Kidney (tissue), 14 donors: ENCODE results near the gene PAQR3. TPM values are rescaled to one million over a fixed set of nuclear protein-coding genes. Genes with fewer than 3 reads are reported as not detected.
A peak's percentile ranks its signal among the peaks of the same experiment; 100 is the strongest.

Experiments
- DNase-seq, 5 donors: peaks; one replicate each; pipeline ENCODE4 v3.0.0-alpha.2; 2013 to 2020
- FAIRE-seq: peaks from 2 replicates; lab custom pipeline; 2012; peaks lifted over from hg19 to GRCh38; lab: Jason Lieb, UNC
- H3K27ac ChIP-seq, 2 donors: one replicate each; pipeline ENCODE4 v1.7.0; 2013; ENCODE audit warnings: low read depth in 2 of 2, low read length in 2 of 2, inconsistent platforms in 1 of 2
- H3K27me3 ChIP-seq: one replicate; pipeline ENCODE4 v1.7.1; 2013; ENCODE audit warnings: low read length, inconsistent platforms; ENCODE audit not compliant: control insufficient read depth, insufficient read depth
- H3K36me3 ChIP-seq, 3 donors: one replicate each; pipeline versions ENCODE4 v1.7.0 to v1.7.1; 2013; ENCODE audit warnings: low read length in 3 of 3, control low read depth in 1 of 3, inconsistent platforms in 1 of 3; ENCODE audit not compliant: insufficient read depth in 3 of 3, control insufficient read depth in 2 of 3
- H3K4me1 ChIP-seq, 3 donors: one replicate each; pipeline versions ENCODE4 v1.7.0 to v1.7.1; 2013; ENCODE audit warnings: low read length in 3 of 3, inconsistent platforms in 1 of 3, low read depth in 1 of 3; ENCODE audit not compliant: control insufficient read depth in 2 of 3, insufficient read depth in 2 of 3
- H3K4me3 ChIP-seq, 3 donors: one replicate each; pipeline versions ENCODE4 v1.7.0 to v1.8.1; 2013; ENCODE audit warnings: low read length in 3 of 3, control low read depth in 1 of 3, inconsistent platforms in 1 of 3
- H3K9ac ChIP-seq, 3 donors: one replicate each; pipeline versions ENCODE4 v1.7.0 to v1.7.1; 2013; ENCODE audit warnings: low read length in 3 of 3, control low read depth in 1 of 3, inconsistent platforms in 1 of 3
- H3K9me3 ChIP-seq, 3 donors: one replicate each; pipeline versions ENCODE4 v1.7.0 to v1.7.1; 2013; ENCODE audit warnings: low read length in 3 of 3, control low read depth in 1 of 3, inconsistent platforms in 1 of 3; ENCODE audit not compliant: control insufficient read depth in 2 of 3, insufficient read depth in 1 of 3
- intact Hi-C: fragments of 100-400 bp; cut with DNase I; formaldehyde crosslinking; loops from one replicate; pipeline ENCODE4 v1.11.1; 2022
- polyA plus RNA-seq: library from polyadenylated mRNA; stranded (reverse); fragments of 350-450 nt; fragmentation: Illumina TruSeq; extraction: RNeasy Lipid Tissue Mini Kit (QIAGEN cat#74804); gene quantifications from one replicate; pipeline ENCODE4 v1.2.3, GENCODE V29; 2014; ENCODE audit warnings: low read depth, low replicate concordance; ENCODE audit not compliant: insufficient read depth
- total RNA-seq: library from RNA; stranded (reverse); fragmentation: NEBNext Ultra II Directional; extraction: Animal tissue kit (Norgen Biotek cat#: 25700); gene quantifications from one replicate; pipeline ENCODE4 v1.2.1, GENCODE V29; 2021
- TF ChIP-seq, protein P1 (sequence below): IDR thresholded peaks from 3 replicates; pipeline ENCODE4 v1.5.1; 2012; ENCODE audit warnings: mild to moderate bottlenecking, moderate library complexity, borderline replicate concordance; ENCODE audit not compliant: insufficient read depth; ENCODE audit errors: extremely low read depth
- donor health status: control.
- donor health status: control.
- donor health status: control.
- donor health status: control.
- donor health status: control.
- donor health status: DM: yes; HTN: yes; CAD: no.
- donor health status: Normal renal cell carcinoma (clear cell type).

The PAQR3 gene
- total and polyA plus RNA-seq, 2 donors from 2014 or later = 4.9 to 11.4 TPM

GRCh38 chr4:78937837-78938236 lies 1.4 kb downstream of the PAQR3 start:
- Histone ChIP-seq H3K27ac (no peak overlapping the region), H3K36me3 (no peaks in the 10 kb centered on the region), H3K9me3 (no peaks in the 10 kb centered on the region), H3K4me3 (no peak overlapping the region), H3K9ac (no peak overlapping the region), H3K27me3 (no peaks in the 10 kb centered on the region), H3K4me1 (peaks cover 0 to 2% (median 0%) of the 10 kb centered on the region in 3 donors)
- TF ChIP-seq, protein P1, sequence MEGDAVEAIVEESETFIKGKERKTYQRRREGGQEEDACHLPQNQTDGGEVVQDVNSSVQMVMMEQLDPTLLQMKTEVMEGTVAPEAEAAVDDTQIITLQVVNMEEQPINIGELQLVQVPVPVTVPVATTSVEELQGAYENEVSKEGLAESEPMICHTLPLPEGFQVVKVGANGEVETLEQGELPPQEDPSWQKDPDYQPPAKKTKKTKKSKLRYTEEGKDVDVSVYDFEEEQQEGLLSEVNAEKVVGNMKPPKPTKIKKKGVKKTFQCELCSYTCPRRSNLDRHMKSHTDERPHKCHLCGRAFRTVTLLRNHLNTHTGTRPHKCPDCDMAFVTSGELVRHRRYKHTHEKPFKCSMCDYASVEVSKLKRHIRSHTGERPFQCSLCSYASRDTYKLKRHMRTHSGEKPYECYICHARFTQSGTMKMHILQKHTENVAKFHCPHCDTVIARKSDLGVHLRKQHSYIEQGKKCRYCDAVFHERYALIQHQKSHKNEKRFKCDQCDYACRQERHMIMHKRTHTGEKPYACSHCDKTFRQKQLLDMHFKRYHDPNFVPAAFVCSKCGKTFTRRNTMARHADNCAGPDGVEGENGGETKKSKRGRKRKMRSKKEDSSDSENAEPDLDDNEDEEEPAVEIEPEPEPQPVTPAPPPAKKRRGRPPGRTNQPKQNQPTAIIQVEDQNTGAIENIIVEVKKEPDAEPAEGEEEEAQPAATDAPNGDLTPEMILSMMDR = no peak
- intact Hi-C loops = no loop called here
- DNase-seq (peak in 1 of 5 donors; percentile 10), FAIRE-seq (no peak)

- Histone ChIP-seq H3K9me3 (no peaks in the 10 kb centered on the region), H3K27ac (no peak overlapping the region), H3K9ac (no peak overlapping the region), H3K27me3 (no peaks in the 10 kb centered on the region), H3K4me3 (no peak overlapping the region), H3K4me1 (peaks cover 0 to 2% (median 0%) of the 10 kb centered on the region in 3 donors), H3K36me3 (no peaks in the 10 kb centered on the region)
- TF ChIP-seq, protein P1 = no peak
- FAIRE-seq (no peak), DNase-seq (no peak)
- intact Hi-C loops = no loop called here
Observed at GRCh38 chr4:78936989-78937388, 2.2 kb downstream of the PAQR3 start.

DNA sequence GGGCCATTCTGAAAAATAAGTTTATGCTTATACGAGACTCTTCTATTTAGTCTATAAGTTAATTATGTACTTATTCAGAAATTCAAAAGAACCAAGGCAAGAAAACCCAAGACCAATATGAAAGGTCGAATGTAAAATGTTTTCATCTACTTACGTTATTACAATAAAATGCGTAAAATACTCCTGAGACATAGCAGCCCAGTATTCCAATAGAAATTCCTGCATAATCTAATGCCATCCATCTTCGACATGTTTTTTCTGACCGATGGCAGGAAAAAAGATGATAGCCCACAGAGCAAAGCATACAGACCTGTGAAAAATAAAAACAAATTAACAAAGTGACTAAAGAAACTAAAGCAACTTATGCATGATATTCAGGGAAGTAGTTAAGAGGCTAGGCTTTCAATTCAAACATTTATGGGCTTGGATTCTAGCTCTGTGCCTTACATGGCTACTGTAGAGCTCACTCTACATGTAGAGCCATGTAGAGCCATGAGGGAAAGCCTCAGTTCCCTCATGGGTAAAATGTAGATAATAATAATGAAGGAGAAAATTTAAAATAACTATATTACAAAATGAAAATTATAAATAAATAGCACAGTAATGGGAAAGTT lies 9.1 kb downstream of the PAQR3 start:
- no peaks in the 10 kb centered on the region for H3K4me1 ChIP-seq

More for the DNA sequence above, 9.1 kb downstream of the PAQR3 start:
- no peak overlapping the region for H3K4me3 ChIP-seq
- DNase-seq (no peak), FAIRE-seq (no peak)
- TF ChIP-seq, protein P1 = no peak
- no peak overlapping the region for H3K27ac ChIP-seq
- intact Hi-C loops = no loop called here
- no peaks in the 10 kb centered on the region for H3K9me3 ChIP-seq
- H3K27me3 ChIP-seq = no peaks in the 10 kb centered on the region
- no peak overlapping the region for H3K9ac ChIP-seq
- H3K36me3 ChIP-seq = peaks cover 0 to 3% (median 0%) of the 10 kb centered on the region in 3 donors
